Measurements from ENCODE around the gene DNPH1. TPM values are rescaled to one million over a fixed set of nuclear protein-coding genes. Genes with fewer than 3 reads are reported as not detected.

The DNPH1 gene
- total RNA-seq, 4 donors from 2014 or later, result 16.1 to 367 (median 128) TPM

DNA sequence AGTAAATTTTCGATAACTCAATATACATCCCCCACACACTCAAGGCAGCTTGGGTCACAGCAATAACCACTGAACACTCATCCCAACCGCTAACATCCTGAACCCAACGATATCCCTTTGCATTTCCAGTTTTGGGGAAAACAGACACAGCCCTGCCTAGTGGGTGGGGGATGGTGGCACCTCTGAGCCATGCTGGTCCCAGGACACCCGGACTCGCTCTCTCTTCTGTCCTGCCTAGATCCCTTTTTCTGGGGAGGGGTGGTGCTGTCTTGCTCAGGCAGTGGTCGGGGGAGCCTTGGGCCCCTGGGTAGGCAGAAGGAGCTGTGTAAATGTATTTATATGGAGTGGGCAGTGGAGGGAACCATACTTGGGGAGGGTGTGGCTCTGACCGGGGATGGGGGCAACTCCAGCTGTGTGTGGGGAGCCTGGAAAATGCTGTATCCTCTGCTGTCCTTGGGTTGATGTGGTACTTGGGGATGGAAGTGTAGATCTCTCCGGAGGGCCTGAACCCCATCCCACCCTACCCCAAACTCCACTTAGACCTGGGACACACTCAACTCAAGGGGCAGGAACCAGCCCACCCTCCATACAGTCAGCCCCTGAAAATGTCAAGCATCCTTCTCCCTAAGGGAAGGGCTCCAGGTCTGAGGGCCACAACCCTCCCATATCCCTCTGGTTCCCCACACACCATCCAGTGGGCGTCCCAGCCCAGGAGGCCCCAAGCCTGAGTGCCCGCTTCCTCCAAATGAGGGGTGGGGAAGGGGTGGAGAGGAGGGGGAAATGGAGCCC lies 45.0 kb upstream of the DNPH1 start:
- peak overlapping the region in 2 of 4 donors; percentile 41 to 58 for H3K4me3 ChIP-seq
- H3K27ac ChIP-seq, result peak overlapping the region in 3 of 4 donors; percentile 86 to 89 (median 88)
- intact Hi-C loops (cut with DNase I; ENCODE audit: low total_unique reads) (no loop called here), in situ Hi-C loops (cut with MboI; ENCODE audit: low pct_ligation_motif_present in 1 of 4, low pct_unique_long_range_greater_than_20kb in 1 of 4, low sequenced_read_pairs in 3 of 4) (no loop called here)
- TF ChIP-seq POLR2AphosphoS5 (IDR thresholded peaks at IDR 0.05) (no peak), POLR2A (IDR thresholded peaks at IDR 0.05) (no peak), EP300 (IDR thresholded peaks at IDR 0.05; ENCODE audit: low read depth) (no peak)
- TF ChIP-seq, protein P1, sequence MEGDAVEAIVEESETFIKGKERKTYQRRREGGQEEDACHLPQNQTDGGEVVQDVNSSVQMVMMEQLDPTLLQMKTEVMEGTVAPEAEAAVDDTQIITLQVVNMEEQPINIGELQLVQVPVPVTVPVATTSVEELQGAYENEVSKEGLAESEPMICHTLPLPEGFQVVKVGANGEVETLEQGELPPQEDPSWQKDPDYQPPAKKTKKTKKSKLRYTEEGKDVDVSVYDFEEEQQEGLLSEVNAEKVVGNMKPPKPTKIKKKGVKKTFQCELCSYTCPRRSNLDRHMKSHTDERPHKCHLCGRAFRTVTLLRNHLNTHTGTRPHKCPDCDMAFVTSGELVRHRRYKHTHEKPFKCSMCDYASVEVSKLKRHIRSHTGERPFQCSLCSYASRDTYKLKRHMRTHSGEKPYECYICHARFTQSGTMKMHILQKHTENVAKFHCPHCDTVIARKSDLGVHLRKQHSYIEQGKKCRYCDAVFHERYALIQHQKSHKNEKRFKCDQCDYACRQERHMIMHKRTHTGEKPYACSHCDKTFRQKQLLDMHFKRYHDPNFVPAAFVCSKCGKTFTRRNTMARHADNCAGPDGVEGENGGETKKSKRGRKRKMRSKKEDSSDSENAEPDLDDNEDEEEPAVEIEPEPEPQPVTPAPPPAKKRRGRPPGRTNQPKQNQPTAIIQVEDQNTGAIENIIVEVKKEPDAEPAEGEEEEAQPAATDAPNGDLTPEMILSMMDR (IDR thresholded peaks at IDR 0.05), result no peak
- H3K4me1 ChIP-seq, result peaks cover 43 to 75% (median 68%) of the 10 kb centered on the region in 4 donors
- peaks cover 21% of the 10 kb centered on the region for H3K27me3 ChIP-seq
- no peaks in the 10 kb centered on the region for H3K36me3 ChIP-seq
- no peaks in the 10 kb centered on the region for H3K9me3 ChIP-seq
- no peak for DNase-seq
- 79% methylated on average over 10 of the region's 10 CpGs; no CpG with 5 or more reads in 1 of the 2 donors for WGBS, 2 donors (ENCODE audit: low coverage in 1 of 2)

DNA sequence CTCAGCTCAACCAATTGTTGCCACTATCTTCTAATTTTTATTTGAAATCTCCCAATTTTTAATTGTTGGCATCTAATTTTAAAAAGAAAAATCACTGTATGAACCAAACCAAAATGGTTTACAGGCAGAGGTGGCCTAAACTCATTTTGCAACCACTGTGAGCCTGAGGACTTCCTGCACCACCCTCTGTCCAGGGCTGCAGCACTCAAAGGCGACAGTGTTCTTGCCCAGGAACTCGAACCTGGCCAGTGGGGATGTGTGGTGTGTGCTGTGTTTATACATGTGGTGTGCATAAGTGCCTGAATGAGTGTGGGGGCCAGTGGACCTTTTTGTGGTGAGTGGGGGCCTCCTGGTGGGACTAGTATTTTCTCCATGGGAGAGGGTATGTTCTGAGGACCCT lies 44.4 kb upstream of the DNPH1 start:
- Histone ChIP-seq H3K4me1 (peaks cover 42 to 76% (median 69%) of the 10 kb centered on the region in 4 donors), H3K36me3 (no peaks in the 10 kb centered on the region), H3K9me3 (no peaks in the 10 kb centered on the region), H3K27ac (peak overlapping the region in 3 of 4 donors; percentile 4 to 15 (median 13)), H3K4me3 (no peak overlapping the region), H3K27me3 (peaks cover 21% of the 10 kb centered on the region)
- DNase-seq, result no peak
- in situ Hi-C loops (cut with MboI; ENCODE audit: low pct_ligation_motif_present in 1 of 4, low pct_unique_long_range_greater_than_20kb in 1 of 4, low sequenced_read_pairs in 3 of 4), result no loop called here
- TF ChIP-seq POLR2AphosphoS5 (IDR thresholded peaks at IDR 0.05) (no peak), POLR2A (IDR thresholded peaks at IDR 0.05) (no peak), EP300 (IDR thresholded peaks at IDR 0.05; ENCODE audit: low read depth) (no peak)
- TF ChIP-seq, protein P1 (IDR thresholded peaks at IDR 0.05), result no peak
- intact Hi-C loops (cut with DNase I; ENCODE audit: low total_unique reads), result no loop called here
- WGBS, 2 donors (ENCODE audit: low coverage in 1 of 2), result 46% methylated on average over 2 of the region's 2 CpGs; no CpG with 5 or more reads in 1 of the 2 donors

DNA sequence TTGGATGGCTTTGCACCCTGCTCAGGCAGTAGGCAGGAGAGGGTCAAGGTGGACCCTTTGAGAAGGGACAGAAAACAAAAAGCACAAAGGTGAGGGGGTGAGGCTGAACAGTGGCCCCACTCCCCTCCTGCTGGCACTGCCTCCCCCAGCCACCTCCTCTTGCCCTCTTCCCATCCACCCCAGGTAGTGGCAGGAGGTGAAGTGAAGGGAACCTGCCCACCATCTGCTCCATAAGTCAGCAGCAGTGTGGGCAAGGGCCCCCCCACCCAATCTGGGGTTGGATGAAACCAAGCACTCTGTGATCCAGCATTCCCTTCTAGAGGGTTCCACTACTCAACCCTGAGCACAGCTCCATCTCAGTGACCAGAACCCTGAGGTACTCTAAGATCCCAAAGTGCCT lies 42.7 kb upstream of the DNPH1 start:
- no peak overlapping the region for H3K27ac ChIP-seq
- H3K4me3 ChIP-seq, result no peak overlapping the region
- peaks cover 47 to 76% (median 67%) of the 10 kb centered on the region in 4 donors for H3K4me1 ChIP-seq
- no peak for DNase-seq
- H3K9me3 ChIP-seq, result no peaks in the 10 kb centered on the region
- TF ChIP-seq EP300 (IDR thresholded peaks at IDR 0.05; ENCODE audit: low read depth), result no peak
- TF ChIP-seq POLR2A (IDR thresholded peaks at IDR 0.05), result no peak
- TF ChIP-seq POLR2AphosphoS5 (IDR thresholded peaks at IDR 0.05), result no peak
- TF ChIP-seq, protein P1 (IDR thresholded peaks at IDR 0.05), result no peak
- H3K36me3 ChIP-seq, result no peaks in the 10 kb centered on the region
- peaks cover 21% of the 10 kb centered on the region for H3K27me3 ChIP-seq
- in situ Hi-C loops (cut with MboI; ENCODE audit: low pct_ligation_motif_present in 1 of 4, low pct_unique_long_range_greater_than_20kb in 1 of 4, low sequenced_read_pairs in 3 of 4) (no loop called here), intact Hi-C loops (cut with DNase I; ENCODE audit: low total_unique reads) (no loop called here)

DNA sequence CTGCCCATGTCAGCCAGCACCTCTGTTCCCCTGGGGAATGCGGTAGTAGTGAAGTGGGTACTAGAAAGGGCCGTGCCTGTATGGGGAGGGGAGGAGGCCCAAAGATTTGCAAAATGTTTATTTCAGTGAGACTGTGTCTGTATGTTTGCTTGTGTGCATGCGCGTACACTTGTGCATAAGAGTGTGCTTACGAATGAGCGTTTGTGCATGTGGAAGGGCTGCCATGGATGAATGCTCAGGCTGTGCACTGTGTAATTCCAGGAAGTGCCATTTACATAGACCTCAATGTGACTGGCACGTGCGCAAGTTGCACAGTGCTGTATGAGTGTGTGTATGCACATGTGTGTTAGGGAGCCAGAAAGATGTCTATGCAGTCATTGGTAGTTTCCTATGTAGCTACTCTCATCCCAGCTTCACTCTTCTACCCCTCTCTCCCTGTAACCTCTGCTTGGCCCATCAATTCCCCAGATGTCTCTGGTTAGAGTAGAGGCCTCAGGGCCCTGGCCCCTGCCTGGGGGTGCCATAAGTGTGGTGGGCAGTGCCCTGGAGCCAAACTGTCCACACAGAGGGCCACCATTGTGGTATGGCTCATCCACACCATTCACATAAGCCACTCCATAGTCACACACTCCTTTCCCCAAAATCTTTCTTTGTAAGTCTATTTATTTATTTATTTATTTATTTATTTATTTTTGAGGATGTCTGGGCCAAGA lies 42.0 kb upstream of the DNPH1 start:
- DNase-seq, result no peak
- H3K9me3 ChIP-seq, result no peaks in the 10 kb centered on the region
- 73% methylated on average over 8 of the region's 8 CpGs; no CpG with 5 or more reads in 1 of the 2 donors for WGBS, 2 donors (ENCODE audit: low coverage in 1 of 2)
- H3K27ac ChIP-seq, result peak overlapping the region; percentile 79 to 88 (median 83)
- H3K27me3 ChIP-seq, result peaks cover 17% of the 10 kb centered on the region
- H3K4me1 ChIP-seq, result peaks cover 43 to 69% (median 60%) of the 10 kb centered on the region in 4 donors
- no peaks in the 10 kb centered on the region for H3K36me3 ChIP-seq
- TF ChIP-seq POLR2AphosphoS5 (IDR thresholded peaks at IDR 0.05) (no peak), EP300 (IDR thresholded peaks at IDR 0.05; ENCODE audit: low read depth) (no peak), POLR2A (IDR thresholded peaks at IDR 0.05) (no peak)
- TF ChIP-seq, protein P1 (IDR thresholded peaks at IDR 0.05), result no peak
- intact Hi-C loops (cut with DNase I; ENCODE audit: low total_unique reads) (no loop called here), in situ Hi-C loops (cut with MboI; ENCODE audit: low pct_ligation_motif_present in 1 of 4, low pct_unique_long_range_greater_than_20kb in 1 of 4, low sequenced_read_pairs in 3 of 4) (no loop called here)
- no peak overlapping the region for H3K4me3 ChIP-seq

Measured in transverse colon (tissue), 4 donors.